HepG2 (cell line): ENCODE results near the gene MAP3K1. TPM values are rescaled to one million over a fixed set of nuclear protein-coding genes. Genes with fewer than 3 reads are reported as not detected.

ENCODE experiments used
- ATAC-seq: fragments of 200-7000 bp; cut with Tn5 transposase; 3 replicates; pipeline ENCODE4 v1.9.1; 2020; ENCODE audit warnings: mild to moderate bottlenecking, moderate library complexity
- BruUV-seq: library from RNA; stranded (reverse); fragments of 400-500 nt; replicated peaks from 2 replicates; lab custom pipeline; 2021; lab: Mats Ljungman, UMichigan
- CTCF ChIA-PET: fragments of 300-600 bp; formaldehyde crosslinking; extraction: SDS; loops from one replicate; lab custom pipeline; 2021; ENCODE audit warnings: low total read pairs, inconsistent platforms, low intra/inter-chr PET ratio; lab: Yijun Ruan, JAX
- POLR2A ChIA-PET: fragments of 350-600 bp; sonication (Branson Sonifier 250); formaldehyde crosslinking; loops from one replicate; lab custom pipeline; 2020; ENCODE audit warnings: antibody characterized with exemption, inconsistent platforms; lab: Yijun Ruan, JAX
- DNase-seq: peaks from one replicate; pipeline ENCODE4 v3.0.0-alpha.2; 2015; ENCODE audit warnings: low spot score
- FAIRE-seq: peaks from 3 replicates; lab custom pipeline; 2011; peaks lifted over from hg19 to GRCh38; lab: Jason Lieb, UNC
- H2AFZ ChIP-seq: one replicate; pipeline ENCODE4 v1.6.1; 2011; ENCODE audit warnings: low read length, inconsistent platforms
- H3K27ac ChIP-seq: fragments of 300-600 bp; 3 replicates; pipeline ENCODE4 v1.8.0; 2011; ENCODE audit warnings: mixed run types, mild to moderate bottlenecking, mixed read lengths, low read length, inconsistent platforms; ENCODE audit not compliant: insufficient read depth; ENCODE audit errors: extremely low read length
- H3K27me3 ChIP-seq, 2 experiments: fragments of 200-600 bp in 1 of 2; 2 replicates in 1 of 2; 3 replicates in 1 of 2; pipeline versions ENCODE4 v1.6.0 to v1.8.0; 2011; ENCODE audit warnings: low read length in 2 of 2, mild to moderate bottlenecking in 2 of 2, moderate library complexity in 2 of 2, inconsistent platforms in 1 of 2; ENCODE audit not compliant: insufficient read depth in 2 of 2, control insufficient read depth in 1 of 2
- H3K36me3 ChIP-seq, 2 experiments: fragments of 200-600 bp in 1 of 2; replicated peaks in 1 of 2; 2 replicates in 1 of 2; 3 replicates in 1 of 2; pipeline versions ENCODE4 v1.5.1 to v1.8.0; 2011; ENCODE audit warnings: low read length in 2 of 2, inconsistent platforms in 1 of 2; ENCODE audit not compliant: insufficient read depth in 2 of 2, control insufficient read depth in 1 of 2
- H3K4me1 ChIP-seq: 2 replicates; pipeline ENCODE4 v1.5.1; 2012; ENCODE audit warnings: low read length, inconsistent platforms; ENCODE audit not compliant: insufficient read depth
- H3K4me2 ChIP-seq: 2 replicates; pipeline ENCODE4 v1.6.0; 2011; ENCODE audit warnings: low read depth, low read length, inconsistent platforms
- H3K4me3 ChIP-seq, 3 experiments: fragments of 200-600 bp in 1 of 3; sonication (generic), shearing (Covaris generic) in 1 of 3; replicated peaks in 1 of 3; 2 replicates each; pipeline ENCODE4 v1.5.1; 2011 to 2016; ENCODE audit warnings: low read length in 3 of 3, inconsistent platforms in 2 of 3, low read depth in 2 of 3, mild to moderate bottlenecking in 2 of 3, control low read depth in 1 of 3, mixed read lengths in 1 of 3; ENCODE audit not compliant: insufficient read depth in 1 of 3
- H3K79me2 ChIP-seq: one replicate; pipeline ENCODE4 v1.6.1; 2011; ENCODE audit warnings: low read length, inconsistent platforms; ENCODE audit not compliant: insufficient read depth
- H3K9ac ChIP-seq: 2 replicates; pipeline ENCODE4 v1.6.0; 2011; ENCODE audit warnings: mild to moderate bottlenecking, low read depth, low read length, inconsistent platforms; ENCODE audit not compliant: insufficient read depth
- H3K9me3 ChIP-seq: 2 replicates; pipeline ENCODE4 v1.5.1; 2012; ENCODE audit warnings: mild to moderate bottlenecking, low read length
- H4K20me1 ChIP-seq: 2 replicates; pipeline ENCODE4 v1.6.0; 2011; ENCODE audit warnings: inconsistent platforms, mild to moderate bottlenecking, low read length, moderate library complexity; ENCODE audit not compliant: insufficient read depth
- SAP130 ChIP-seq: IDR thresholded peaks from 2 replicates; pipeline ENCODE4 v1.6.1; 2016; ENCODE audit warnings: low read depth
- ZNF251 ChIP-seq: sonication (generic); formaldehyde crosslinking; IDR thresholded peaks from 2 replicates; pipeline ENCODE4 v1.9.0; 2021; ENCODE audit warnings: mild to moderate bottlenecking, missing genetic modification reagents
- ZNF496 ChIP-seq: sonication (generic); formaldehyde crosslinking; IDR thresholded peaks from 2 replicates; pipeline ENCODE4 v1.8.1; 2023; ENCODE audit warnings: mild to moderate bottlenecking, moderate library complexity, missing genetic modification reagents; ENCODE audit not compliant: insufficient replicate concordance
- ZNF530 ChIP-seq: sonication (generic); formaldehyde crosslinking; IDR thresholded peaks from 2 replicates; pipeline ENCODE4 v1.5.0; 2020; ENCODE audit warnings: low read depth, mild to moderate bottlenecking, missing genetic modification reagents
- ZNF7 ChIP-seq: IDR thresholded peaks from 2 replicates; pipeline ENCODE4 v1.6.1; 2016; ENCODE audit warnings: missing biosample characterization, missing genetic modification reagents
- ZUFSP ChIP-seq: sonication (generic); formaldehyde crosslinking; IDR thresholded peaks from 2 replicates; pipeline ENCODE4 v1.9.0; 2021; ENCODE audit warnings: missing genetic modification reagents, mild to moderate bottlenecking, borderline replicate concordance
- WGBS: methylation state at CpG from one replicate; pipeline ENCODE4 v1.1.6; 2017; ENCODE audit warnings: low lambda C conversion rate; 5-methylcytosine and 5-hydroxymethylcytosine counted together
- in situ Hi-C: cut with HindIII; loops from 2 replicates; pipeline ENCODE4 v1.10.0; 2017; ENCODE audit warnings: low pct_unique_long_range_greater_than_20kb; ENCODE audit not compliant: extremely low pct_ligation_motif_present
- intact Hi-C: fragments of 100-400 bp; cut with micrococcal nuclease; formaldehyde crosslinking; loops from one replicate; pipeline ENCODE4 v1.10.0; 2022; ENCODE audit not compliant: unreplicated experiment
- polyA plus RNA-seq, 8 experiments: library from polyadenylated mRNA; depleted of rRNA in 3 of 8; stranded (reverse) in 7 of 8; unstranded in 1 of 8; fragments of >200 nt; fragmentation: Illumina TruSeq in 4 of 8; extraction: Trizol in 4 of 8; gene quantifications; 2 replicates each; pipeline versions ENCODE4 v1.2.1 to v1.2.3, GENCODE V29; 2011 to 2016; ENCODE audit warnings: low read depth in 4 of 8, missing spikeins in 1 of 8, mixed read lengths in 1 of 8; ENCODE audit not compliant: insufficient read depth in 1 of 8
- total RNA-seq, 5 experiments: library from RNA; depleted of rRNA; stranded (reverse); fragments of >200 nt; fragmentation: Illumina TruSeq; extraction: Trizol; gene quantifications; 2 replicates each; pipeline ENCODE4 v1.2.3, GENCODE V29; 2016; ENCODE audit warnings: low read depth in 1 of 5
- TF ChIP-seq, protein P1 (sequence below): sonication (generic); formaldehyde crosslinking; IDR thresholded peaks from 2 replicates; pipeline ENCODE4 v1.8.1; 2023; ENCODE audit warnings: mild to moderate bottlenecking, missing genetic modification reagents, borderline replicate concordance

The MAP3K1 gene
- total and polyA plus RNA-seq, 2 of the 13 experiments (the other 11 are each of a cell fraction or from before 2014, with no cell fraction given), result 16.4 to 30.3 TPM

DNA sequence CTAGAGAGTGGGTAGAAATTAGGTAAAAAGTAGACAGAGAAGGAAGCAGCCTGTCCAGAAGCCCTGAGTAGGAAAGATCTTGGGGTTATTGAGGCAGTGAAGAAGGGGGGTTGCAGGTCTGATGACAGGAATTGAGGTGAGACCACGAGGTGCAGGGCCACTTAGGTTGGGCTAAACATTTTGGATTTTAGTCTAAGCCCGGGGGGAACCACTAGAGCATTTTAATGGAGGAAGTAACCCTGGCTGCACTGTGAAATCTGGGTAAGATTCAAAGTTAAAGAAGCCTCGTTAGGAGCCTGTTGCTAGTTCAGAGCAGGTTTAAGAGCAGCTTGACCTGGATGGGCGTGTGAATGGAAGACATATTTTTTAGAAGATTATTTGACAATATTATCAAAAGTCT lies 38.3 kb downstream of the MAP3K1 start:
- Histone ChIP-seq H3K27ac (no peak overlapping the region), H3K4me2 (no peak overlapping the region), H4K20me1 (peaks cover 10% of the 10 kb centered on the region), H3K9ac (no peak overlapping the region), H3K9me3 (no peaks in the 10 kb centered on the region), H2AFZ (no peak overlapping the region), H3K4me3 (no peak overlapping the region), H3K4me1 (peaks cover 40% of the 10 kb centered on the region), H3K79me2 (peaks cover 85% of the 10 kb centered on the region), H3K36me3 (0 out of 5 replicates have a peak, but pooled peaks cover 1 to 8% of the 10 kb centered on the region in 2 experiments)
- ATAC-seq, result no peak
- intact Hi-C loops (no loop called here), in situ Hi-C loops (loop anchor here (25.0 kb wide), 1 partner anchor 866 kb away; the partner anchor contains the start of gene IL6ST)
- POLR2A ChIA-PET, result no interaction called here
- WGBS, result 98% methylated on average over 4 of the region's 4 CpGs
- no TSS peak for BruUV-seq
- no peak for DNase-seq
- CTCF ChIA-PET, result no interaction called here
- TF ChIP-seq ZUFSP (CRISPR knock-in tag) (no peak), ZNF496 (no peak), SAP130 (CRISPR knock-in tag) (no peak), ZNF251 (CRISPR knock-in tag) (no peak), ZNF530 (CRISPR knock-in tag) (no peak), ZNF7 (CRISPR knock-in tag) (no peak)
- TF ChIP-seq, protein P1, sequence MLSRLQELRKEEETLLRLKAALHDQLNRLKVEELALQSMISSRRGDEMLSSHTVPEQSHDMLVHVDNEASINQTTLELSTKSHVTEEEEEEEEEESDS (CRISPR knock-in tag), result no peak
- TF ChIP-seq, all 625 proteins: peak for 0
- no peaks in the 10 kb centered on the region for H3K27me3 ChIP-seq
- no peak for FAIRE-seq
